KOPT-K1 (cell line): ENCODE data around the gene ADAMTS4.

ENCODE experiments used
- H3K27ac ChIP-seq: fragments of 200-600 bp; sonication (generic); 2 replicates; pipeline ENCODE4 v1.5.1; 2016; ENCODE audit warnings: antibody characterized with exemption, mild to moderate bottlenecking, low read depth, low read length; ENCODE audit not compliant: poor library complexity, severe bottlenecking
- H3K36me3 ChIP-seq: fragments of 200-600 bp; sonication (generic); 2 replicates; pipeline ENCODE4 v1.5.1; 2017; ENCODE audit warnings: antibody characterized with exemption, mild to moderate bottlenecking, low read length, moderate library complexity; ENCODE audit not compliant: insufficient read depth
- H3K9me3 ChIP-seq: fragments of 200-600 bp; sonication (generic); 2 replicates; pipeline ENCODE4 v1.5.1; 2017; ENCODE audit warnings: antibody characterized with exemption, low read length, mild to moderate bottlenecking; ENCODE audit not compliant: insufficient read depth, poor library complexity, severe bottlenecking

ADAMTS4 gene

GRCh38 chr1:161193561-161194235 is 5.2 kb downstream of the ADAMTS4 start:
- H3K27ac ChIP-seq = no peak overlapping the region
- H3K36me3 ChIP-seq = no peaks in the 10 kb centered on the region
- H3K9me3 ChIP-seq = no peaks in the 10 kb centered on the region

GRCh38 chr1:161192476-161193465 is 6.1 kb downstream of the ADAMTS4 start:
- H3K27ac ChIP-seq = no peak overlapping the region
- no peaks in the 10 kb centered on the region for H3K36me3 ChIP-seq
- H3K9me3 ChIP-seq = no peaks in the 10 kb centered on the region

GRCh38 chr1:161191971-161192370 is 6.9 kb downstream of the ADAMTS4 start:
- H3K27ac ChIP-seq = no peak overlapping the region
- no peaks in the 10 kb centered on the region for H3K36me3 ChIP-seq

GRCh38 chr1:161190962-161191521 is 7.8 kb downstream of the ADAMTS4 start:
- H3K27ac ChIP-seq = no peak overlapping the region

More at GRCh38 chr1:161191971-161192370, 6.9 kb downstream of the ADAMTS4 start:
- no peaks in the 10 kb centered on the region for H3K9me3 ChIP-seq

GRCh38 chr1:161189036-161189435 is 9.8 kb downstream of the ADAMTS4 start:
- H3K9me3 ChIP-seq = no peaks in the 10 kb centered on the region
- no peak overlapping the region for H3K27ac ChIP-seq
- no peaks in the 10 kb centered on the region for H3K36me3 ChIP-seq

More at GRCh38 chr1:161190962-161191521, 7.8 kb downstream of the ADAMTS4 start:
- H3K9me3 ChIP-seq = no peaks in the 10 kb centered on the region
- H3K36me3 ChIP-seq = no peaks in the 10 kb centered on the region

- no peaks in the 10 kb centered on the region for H3K36me3 ChIP-seq
- H3K9me3 ChIP-seq = no peaks in the 10 kb centered on the region
- H3K27ac ChIP-seq = no peak overlapping the region
Observed at GRCh38 chr1:161188381-161188780, 10.5 kb downstream of the ADAMTS4 start.

- no peaks in the 10 kb centered on the region for H3K9me3 ChIP-seq
- H3K27ac ChIP-seq = no peak overlapping the region
Observed at GRCh38 chr1:161187311-161187710, 11.5 kb downstream of the ADAMTS4 start.

GRCh38 chr1:161185732-161186311 is 13.0 kb downstream of the ADAMTS4 start:
- H3K9me3 ChIP-seq = no peaks in the 10 kb centered on the region
- peak overlapping the region; percentile 54 for H3K27ac ChIP-seq
- H3K36me3 ChIP-seq = no peaks in the 10 kb centered on the region

More at GRCh38 chr1:161187311-161187710, 11.5 kb downstream of the ADAMTS4 start:
- no peaks in the 10 kb centered on the region for H3K36me3 ChIP-seq

- H3K9me3 ChIP-seq = no peaks in the 10 kb centered on the region
- H3K36me3 ChIP-seq = no peaks in the 10 kb centered on the region
- H3K27ac ChIP-seq = peak overlapping the region; percentile 54
Observed at GRCh38 chr1:161185282-161185682, 13.6 kb downstream of the ADAMTS4 start.

GRCh38 chr1:161182214-161182613 is 16.6 kb downstream of the ADAMTS4 start:
- Histone ChIP-seq H3K27ac (no peak overlapping the region), H3K9me3 (no peaks in the 10 kb centered on the region), H3K36me3 (no peaks in the 10 kb centered on the region)

GRCh38 chr1:161180639-161181038 is 18.2 kb downstream of the ADAMTS4 start:
- Histone ChIP-seq H3K9me3 (no peaks in the 10 kb centered on the region), H3K27ac (no peak overlapping the region), H3K36me3 (peaks cover 2% of the 10 kb centered on the region; the same call in 1 of the 2 replicates)

GRCh38 chr1:161179698-161180097 is 19.2 kb downstream of the ADAMTS4 start:
- H3K27ac ChIP-seq = no peak overlapping the region

GRCh38 chr1:161177936-161178244 is 21.0 kb downstream of the ADAMTS4 start:
- peak overlapping the region; percentile 79 for H3K27ac ChIP-seq

More at GRCh38 chr1:161179698-161180097, 19.2 kb downstream of the ADAMTS4 start:
- Histone ChIP-seq H3K36me3 (peaks cover 12% of the 10 kb centered on the region), H3K9me3 (no peaks in the 10 kb centered on the region)

GRCh38 chr1:161177112-161177935 is 21.5 kb downstream of the ADAMTS4 start, which contains the start of gene B4GALT3:
TSS of gene B4GALT3 (minus strand) at chr1:161177507. CDS start at chr1:161176060, 1,447 bp downstream.
- H3K9me3 ChIP-seq = no peaks in the 10 kb centered on the region
- H3K36me3 ChIP-seq = peaks cover 36% of the 10 kb centered on the region
- peak within 1 kb of the TSS; percentile 79 for H3K27ac ChIP-seq

More at GRCh38 chr1:161177936-161178244, 21.0 kb downstream of the ADAMTS4 start:
- Histone ChIP-seq H3K9me3 (no peaks in the 10 kb centered on the region), H3K36me3 (peaks cover 30% of the 10 kb centered on the region)
